IPS-18a (cell line): ENCODE results near the gene HS3ST5.

Experiments used
- H3K27ac ChIP-seq: one replicate; pipeline ENCODE4 v1.5.1; 2013; ENCODE audit warnings: low read length
- H3K27me3 ChIP-seq: one replicate; pipeline ENCODE4 v1.6.1; 2013; ENCODE audit warnings: mild to moderate bottlenecking, low read length; ENCODE audit not compliant: control insufficient read depth, insufficient read depth
- H3K36me3 ChIP-seq: one replicate; pipeline ENCODE4 v1.6.1; 2013; ENCODE audit warnings: low read depth, low read length; ENCODE audit not compliant: control insufficient read depth
- H3K4me1 ChIP-seq: one replicate; pipeline ENCODE4 v1.6.1; 2013; ENCODE audit warnings: low read depth, low read length; ENCODE audit not compliant: control insufficient read depth
- H3K4me3 ChIP-seq: one replicate; pipeline ENCODE4 v1.5.1; 2013; ENCODE audit warnings: low read length
- H3K9ac ChIP-seq: one replicate; pipeline ENCODE4 v1.6.1; 2013; ENCODE audit warnings: mild to moderate bottlenecking, low read length, moderate library complexity
- H3K9me3 ChIP-seq: one replicate; pipeline ENCODE4 v1.6.1; 2013; ENCODE audit warnings: low read depth, low read length; ENCODE audit not compliant: control insufficient read depth

The HS3ST5 gene

GRCh38 chr6:114140416-114140815, 202.4 kb downstream of the HS3ST5 start:
- peaks cover 4% of the 10 kb centered on the region for H3K4me1 ChIP-seq
- no peak overlapping the region for H3K27ac ChIP-seq
- H3K36me3 ChIP-seq = no peaks in the 10 kb centered on the region
- no peak overlapping the region for H3K4me3 ChIP-seq
- H3K27me3 ChIP-seq = no peaks in the 10 kb centered on the region
- no peak overlapping the region for H3K9ac ChIP-seq
- no peaks in the 10 kb centered on the region for H3K9me3 ChIP-seq

GRCh38 chr6:114138577-114139248, 204.1 kb downstream of the HS3ST5 start:
- no peaks in the 10 kb centered on the region for H3K36me3 ChIP-seq

GRCh38 chr6:114135363-114135971, 207.4 kb downstream of the HS3ST5 start:
- no peaks in the 10 kb centered on the region for H3K9me3 ChIP-seq
- no peak overlapping the region for H3K9ac ChIP-seq
- H3K27me3 ChIP-seq = no peaks in the 10 kb centered on the region
- H3K36me3 ChIP-seq = no peaks in the 10 kb centered on the region
- H3K4me3 ChIP-seq = no peak overlapping the region
- H3K4me1 ChIP-seq = no peaks in the 10 kb centered on the region
- H3K27ac ChIP-seq = no peak overlapping the region

More at GRCh38 chr6:114138577-114139248, 204.1 kb downstream of the HS3ST5 start:
- Histone ChIP-seq H3K27me3 (no peaks in the 10 kb centered on the region), H3K4me3 (no peak overlapping the region), H3K9me3 (no peaks in the 10 kb centered on the region), H3K4me1 (no peaks in the 10 kb centered on the region), H3K9ac (no peak overlapping the region), H3K27ac (no peak overlapping the region)

GRCh38 chr6:114133816-114134215, 209.0 kb downstream of the HS3ST5 start:
- Histone ChIP-seq H3K9ac (no peak overlapping the region), H3K4me3 (no peak overlapping the region), H3K4me1 (no peaks in the 10 kb centered on the region), H3K27me3 (no peaks in the 10 kb centered on the region), H3K36me3 (no peaks in the 10 kb centered on the region), H3K9me3 (no peaks in the 10 kb centered on the region), H3K27ac (no peak overlapping the region)

GRCh38 chr6:114131945-114132344, 210.9 kb downstream of the HS3ST5 start:
- no peaks in the 10 kb centered on the region for H3K9me3 ChIP-seq
- H3K9ac ChIP-seq = no peak overlapping the region
- H3K27ac ChIP-seq = no peak overlapping the region

GRCh38 chr6:114125576-114125975, 217.2 kb downstream of the HS3ST5 start:
- no peaks in the 10 kb centered on the region for H3K27me3 ChIP-seq
- H3K4me3 ChIP-seq = no peak overlapping the region
- H3K27ac ChIP-seq = no peak overlapping the region
- no peaks in the 10 kb centered on the region for H3K9me3 ChIP-seq
- no peak overlapping the region for H3K9ac ChIP-seq
- no peaks in the 10 kb centered on the region for H3K36me3 ChIP-seq
- peaks cover 9% of the 10 kb centered on the region for H3K4me1 ChIP-seq

More at GRCh38 chr6:114131945-114132344, 210.9 kb downstream of the HS3ST5 start:
- no peaks in the 10 kb centered on the region for H3K4me1 ChIP-seq
- H3K4me3 ChIP-seq = no peak overlapping the region
- H3K27me3 ChIP-seq = no peaks in the 10 kb centered on the region
- H3K36me3 ChIP-seq = no peaks in the 10 kb centered on the region

GRCh38 chr6:114121913-114122662, 220.7 kb downstream of the HS3ST5 start:
- Histone ChIP-seq H3K9me3 (no peaks in the 10 kb centered on the region), H3K9ac (no peak overlapping the region), H3K4me1 (peaks cover 9% of the 10 kb centered on the region), H3K27me3 (no peaks in the 10 kb centered on the region), H3K27ac (no peak overlapping the region), H3K4me3 (no peak overlapping the region), H3K36me3 (no peaks in the 10 kb centered on the region)

- H3K27ac ChIP-seq = no peak overlapping the region
- no peak overlapping the region for H3K9ac ChIP-seq
- H3K27me3 ChIP-seq = no peaks in the 10 kb centered on the region
- H3K4me1 ChIP-seq = peaks cover 9% of the 10 kb centered on the region
- H3K9me3 ChIP-seq = no peaks in the 10 kb centered on the region
- H3K36me3 ChIP-seq = no peaks in the 10 kb centered on the region
- no peak overlapping the region for H3K4me3 ChIP-seq
Observed at GRCh38 chr6:114119056-114119455, 223.8 kb downstream of the HS3ST5 start.

- Histone ChIP-seq H3K4me1 (no peaks in the 10 kb centered on the region), H3K36me3 (no peaks in the 10 kb centered on the region), H3K27me3 (no peaks in the 10 kb centered on the region), H3K9me3 (no peaks in the 10 kb centered on the region), H3K27ac (no peak overlapping the region), H3K4me3 (no peak overlapping the region), H3K9ac (no peak overlapping the region)
Observed at GRCh38 chr6:114115652-114116051, 227.2 kb downstream of the HS3ST5 start.

- Histone ChIP-seq H3K27me3 (no peaks in the 10 kb centered on the region), H3K4me3 (no peak overlapping the region), H3K27ac (no peak overlapping the region), H3K4me1 (no peaks in the 10 kb centered on the region), H3K36me3 (no peaks in the 10 kb centered on the region), H3K9ac (no peak overlapping the region), H3K9me3 (no peaks in the 10 kb centered on the region)
Observed at GRCh38 chr6:114108119-114109002, 234.5 kb downstream of the HS3ST5 start.

GRCh38 chr6:114106020-114106419, 236.8 kb downstream of the HS3ST5 start:
- Histone ChIP-seq H3K27ac (no peak overlapping the region), H3K4me3 (no peak overlapping the region), H3K9me3 (no peaks in the 10 kb centered on the region), H3K27me3 (no peaks in the 10 kb centered on the region), H3K4me1 (no peaks in the 10 kb centered on the region), H3K9ac (no peak overlapping the region), H3K36me3 (no peaks in the 10 kb centered on the region)
